HCT116 (cell line): ENCODE results near the gene TMEM123.

Experiments
- CEBPB ChIP-seq: IDR thresholded peaks from 2 replicates; pipeline ENCODE4 v1.6.1; 2012; ENCODE audit warnings: low read depth
- EZH2 ChIP-seq: fragments of 200-600 bp; sonication (generic); IDR thresholded peaks from 2 replicates; pipeline ENCODE4 v1.6.1; 2017; ENCODE audit warnings: antibody characterized with exemption, mixed run types
- EZH2phosphoT487 ChIP-seq: fragments of 200-600 bp; IDR thresholded peaks from 2 replicates; pipeline ENCODE4 v1.6.1; 2018; ENCODE audit warnings: antibody characterized with exemption, borderline replicate concordance
- JUND ChIP-seq: IDR thresholded peaks from 2 replicates; pipeline ENCODE4 v1.6.1; 2012
- POLR2A ChIP-seq: IDR thresholded peaks from 2 replicates; pipeline ENCODE4 v1.7.0; 2011; ENCODE audit warnings: borderline replicate concordance; ENCODE audit not compliant: insufficient read depth, insufficient read length; ENCODE audit errors: extremely low read depth
- POLR2AphosphoS5 ChIP-seq: IDR thresholded peaks from 2 replicates; pipeline ENCODE4 v1.6.1; 2011; ENCODE audit warnings: mild to moderate bottlenecking, low read depth, low read length, moderate library complexity
- RAD21 ChIP-seq: IDR thresholded peaks from 2 replicates; pipeline ENCODE4 v1.6.1; 2012; ENCODE audit warnings: low read depth, mild to moderate bottlenecking
- TF ChIP-seq, protein P1 (sequence below): IDR thresholded peaks from 2 replicates; pipeline ENCODE4 v1.6.1; 2012
- TF ChIP-seq, protein P2 (sequence below), 3 experiments: fragments of 200-600 bp in 1 of 3; sonication (generic) in 1 of 3; IDR thresholded peaks in 2 of 3; conservative IDR thresholded peaks in 1 of 3; 2 replicates each; pipeline ENCODE4 v1.5.1; 2012 to 2017; ENCODE audit warnings: low read depth in 2 of 3, low read length in 2 of 3, antibody characterized with exemption in 1 of 3, borderline replicate concordance in 1 of 3, control low read depth in 1 of 3, mild to moderate bottlenecking in 1 of 3, mixed read lengths in 1 of 3, mixed run types in 1 of 3, moderate library complexity in 1 of 3; ENCODE audit not compliant: insufficient read depth in 1 of 3
- TF ChIP-seq, protein P3 (sequence below): IDR thresholded peaks from 2 replicates; pipeline ENCODE4 v1.6.1; 2012

DNA sequence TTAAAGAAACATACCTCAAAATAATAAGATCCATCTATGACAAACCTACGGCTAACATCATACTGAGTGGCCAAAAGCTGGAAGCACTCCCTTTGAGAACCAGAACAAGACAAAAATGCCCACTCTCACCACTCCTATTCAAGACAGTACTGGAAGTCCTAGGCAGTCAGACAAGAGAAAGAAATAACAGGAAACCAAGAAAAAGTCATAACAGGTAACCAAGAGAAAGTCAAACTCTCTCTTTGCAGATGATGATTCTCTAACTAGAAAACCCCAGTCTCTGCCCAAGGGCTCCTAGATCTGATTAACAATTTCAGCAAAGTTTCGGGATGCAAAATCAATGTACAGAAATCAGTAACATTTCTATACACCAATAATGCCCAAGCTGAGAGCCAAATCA, 35.6 kb downstream of the TMEM123 start:
- TF ChIP-seq POLR2A (no peak), EZH2phosphoT487 (no peak), JUND (no peak), POLR2AphosphoS5 (no peak), RAD21 (no peak), EZH2 (no peak), CEBPB (no peak)
- TF ChIP-seq, protein P1, sequence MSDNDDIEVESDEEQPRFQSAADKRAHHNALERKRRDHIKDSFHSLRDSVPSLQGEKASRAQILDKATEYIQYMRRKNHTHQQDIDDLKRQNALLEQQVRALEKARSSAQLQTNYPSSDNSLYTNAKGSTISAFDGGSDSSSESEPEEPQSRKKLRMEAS, result no peak
- TF ChIP-seq, protein P2, sequence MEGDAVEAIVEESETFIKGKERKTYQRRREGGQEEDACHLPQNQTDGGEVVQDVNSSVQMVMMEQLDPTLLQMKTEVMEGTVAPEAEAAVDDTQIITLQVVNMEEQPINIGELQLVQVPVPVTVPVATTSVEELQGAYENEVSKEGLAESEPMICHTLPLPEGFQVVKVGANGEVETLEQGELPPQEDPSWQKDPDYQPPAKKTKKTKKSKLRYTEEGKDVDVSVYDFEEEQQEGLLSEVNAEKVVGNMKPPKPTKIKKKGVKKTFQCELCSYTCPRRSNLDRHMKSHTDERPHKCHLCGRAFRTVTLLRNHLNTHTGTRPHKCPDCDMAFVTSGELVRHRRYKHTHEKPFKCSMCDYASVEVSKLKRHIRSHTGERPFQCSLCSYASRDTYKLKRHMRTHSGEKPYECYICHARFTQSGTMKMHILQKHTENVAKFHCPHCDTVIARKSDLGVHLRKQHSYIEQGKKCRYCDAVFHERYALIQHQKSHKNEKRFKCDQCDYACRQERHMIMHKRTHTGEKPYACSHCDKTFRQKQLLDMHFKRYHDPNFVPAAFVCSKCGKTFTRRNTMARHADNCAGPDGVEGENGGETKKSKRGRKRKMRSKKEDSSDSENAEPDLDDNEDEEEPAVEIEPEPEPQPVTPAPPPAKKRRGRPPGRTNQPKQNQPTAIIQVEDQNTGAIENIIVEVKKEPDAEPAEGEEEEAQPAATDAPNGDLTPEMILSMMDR (IDR thresholded peaks at IDR 0.05 in 2 of 3, conservative IDR thresholded peaks at IDR 0.05 in 1 of 3; ENCODE audit: borderline replicate concordance in 1 of 3, insufficient read depth in 1 of 3, low read depth in 2 of 3, low read length in 2 of 3), result no peak
- TF ChIP-seq, protein P3, sequence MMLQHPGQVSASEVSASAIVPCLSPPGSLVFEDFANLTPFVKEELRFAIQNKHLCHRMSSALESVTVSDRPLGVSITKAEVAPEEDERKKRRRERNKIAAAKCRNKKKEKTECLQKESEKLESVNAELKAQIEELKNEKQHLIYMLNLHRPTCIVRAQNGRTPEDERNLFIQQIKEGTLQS, result no peak
